ENCODE measurements around the gene DRD4.
"Not testable (repeated sequence)": the region's sequence is repeated elsewhere in the genome, so short reads cannot be mapped to it uniquely, and the experiment has no call there.

Gene DRD4

DNA sequence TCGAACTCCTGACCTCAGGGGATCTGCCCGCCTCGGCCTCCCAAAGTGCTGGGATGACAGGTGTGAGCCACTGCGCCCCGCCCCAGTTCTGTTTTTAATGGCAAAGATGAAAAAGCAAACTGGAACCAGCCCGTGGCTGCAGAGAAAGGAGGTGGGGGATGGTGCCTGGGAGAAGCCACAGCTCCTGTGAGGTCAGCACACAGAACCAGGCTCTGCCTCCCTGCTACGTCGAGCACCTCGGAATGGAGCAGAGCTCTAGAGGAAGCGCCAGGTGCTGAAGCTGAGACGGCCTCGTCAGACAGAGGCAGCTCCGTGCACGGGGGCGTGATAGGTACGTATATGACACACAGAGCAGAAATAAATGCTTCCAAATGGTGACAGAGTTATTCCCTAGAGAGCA lies 8.5 kb downstream of the DRD4 start:
- DNase-seq (ENCODE audit: low spot score) = no peak

DNA sequence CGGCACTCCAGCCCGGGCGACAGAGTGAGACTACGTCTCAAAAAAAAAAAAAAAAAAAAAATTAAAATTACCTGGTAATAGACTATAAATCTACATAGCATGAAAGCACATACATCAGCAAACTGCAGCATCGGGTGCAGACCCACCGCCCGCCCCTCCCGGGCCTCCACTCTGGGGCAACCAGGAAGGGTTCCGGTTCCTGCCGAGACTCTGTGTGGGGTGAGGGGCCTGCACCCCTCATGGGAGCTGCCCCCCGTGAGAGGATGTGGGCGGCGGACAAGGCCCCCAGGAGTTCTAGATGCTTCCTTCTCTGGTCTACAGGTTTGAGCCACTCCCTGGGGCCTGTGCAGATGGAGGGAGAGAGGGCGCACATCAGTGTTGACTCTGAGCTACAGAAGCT lies 9.1 kb downstream of the DRD4 start:
- DNase-seq (ENCODE audit: low spot score) = no peak

DNA sequence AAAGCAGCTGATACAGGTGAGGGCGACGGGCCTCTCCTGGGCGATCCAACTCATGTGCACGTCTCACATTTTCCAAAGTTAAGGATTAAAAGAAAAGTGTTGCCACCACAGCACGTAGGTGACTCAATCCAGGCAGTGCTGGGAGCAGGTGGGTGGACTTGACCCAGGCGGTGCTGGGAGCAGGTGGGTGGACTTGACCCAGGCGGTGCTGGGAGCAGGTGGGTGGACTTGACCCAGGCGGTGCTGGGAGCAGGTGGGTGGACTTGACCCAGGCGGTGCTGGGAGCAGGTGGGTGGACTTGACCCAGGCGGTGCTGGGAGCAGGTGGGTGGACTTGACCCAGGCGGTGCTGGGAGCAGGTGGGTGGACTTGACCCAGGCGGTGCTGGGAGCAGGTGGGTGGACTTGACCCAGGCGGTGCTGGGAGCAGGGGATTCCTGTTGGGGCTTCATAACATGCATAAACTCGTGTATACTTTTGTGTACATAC lies 10.6 kb downstream of the DRD4 start:
- DNase-seq (ENCODE audit: low spot score) = not testable (repeated sequence)

DNA sequence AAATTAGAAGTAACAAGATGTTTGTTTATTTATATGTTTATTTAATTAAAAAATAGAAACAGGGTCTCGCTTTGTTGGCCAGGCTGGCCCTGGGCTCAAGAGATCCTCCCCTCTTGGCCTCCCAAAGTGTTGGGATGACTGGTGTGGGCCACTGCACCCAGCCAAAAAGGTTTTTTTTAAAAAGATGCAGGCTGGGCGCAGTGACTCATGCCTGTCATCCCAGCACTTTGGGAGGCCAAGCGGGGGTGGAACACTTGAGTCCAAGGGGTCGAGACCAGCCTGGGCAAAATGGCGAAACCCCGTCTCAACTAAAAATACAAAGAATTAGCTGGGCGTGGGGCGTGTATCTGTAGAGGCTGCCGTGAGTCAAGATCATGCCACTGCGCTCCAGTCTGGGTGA lies 13.4 kb downstream of the DRD4 start:
- DNase-seq (ENCODE audit: low spot score) = no peak

DNA sequence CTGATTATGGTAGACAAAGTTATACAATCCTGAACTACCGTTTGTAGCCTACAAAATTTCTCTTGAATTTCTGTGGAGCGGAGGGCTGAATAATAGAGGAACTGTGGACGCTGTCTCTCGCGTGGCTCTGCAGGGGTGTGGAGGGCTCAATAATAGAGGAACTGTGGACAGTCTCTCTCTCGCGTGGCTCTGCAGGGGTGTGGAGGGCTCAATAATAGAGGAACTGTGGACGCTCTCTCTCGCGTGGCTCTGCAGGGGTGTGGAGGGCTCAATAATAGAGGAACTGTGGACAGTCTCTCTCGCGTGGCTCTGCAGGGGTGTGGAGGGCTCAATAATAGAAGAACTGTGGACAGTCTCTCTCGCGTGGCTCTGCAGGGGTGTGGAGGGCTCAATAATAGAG lies 16.1 kb downstream of the DRD4 start:
- not testable (repeated sequence) for DNase-seq (ENCODE audit: low spot score)

DNA sequence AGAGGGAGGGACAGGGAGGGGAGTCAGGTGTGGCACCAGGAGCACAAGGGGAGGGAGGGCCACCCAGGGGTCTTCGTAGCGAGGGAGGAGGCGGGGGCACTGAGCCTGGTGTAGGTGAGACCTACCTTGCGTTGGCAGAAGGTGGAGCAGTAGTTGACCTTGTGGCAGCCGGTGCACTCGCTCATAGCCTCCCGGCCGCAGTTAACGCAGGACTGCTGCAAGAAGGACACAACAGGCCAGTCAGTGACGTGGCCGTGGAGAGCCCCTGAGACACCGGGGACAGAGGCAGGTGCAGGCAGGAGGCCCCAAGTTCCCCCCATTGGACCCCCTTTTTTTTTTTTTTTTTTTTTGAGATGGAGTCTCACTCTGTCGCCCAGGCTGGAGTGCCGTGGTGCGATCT lies 16.8 kb downstream of the DRD4 start:
- no peak for DNase-seq (ENCODE audit: low spot score)

DNA sequence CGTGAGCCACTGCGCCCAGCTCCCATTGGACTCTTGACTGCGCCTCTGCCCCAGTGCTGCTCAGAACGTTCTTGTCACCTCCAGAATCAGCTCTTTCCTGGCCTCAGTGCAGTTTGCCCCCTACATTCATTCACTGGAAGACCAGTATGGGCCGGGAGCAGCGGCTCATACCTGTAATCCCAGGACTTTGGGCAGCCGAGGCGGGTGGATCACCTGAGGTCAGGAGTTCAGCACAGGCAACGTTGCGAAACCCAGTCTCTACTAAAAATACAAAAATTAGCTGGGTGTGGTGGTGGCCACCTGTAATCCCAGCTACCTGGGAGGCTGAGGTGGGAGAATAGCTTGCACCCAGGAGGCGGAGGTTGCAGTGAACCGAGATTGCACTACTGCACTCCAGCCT lies 17.4 kb downstream of the DRD4 start:
- DNase-seq (ENCODE audit: low spot score) = not testable (repeated sequence)

DNA sequence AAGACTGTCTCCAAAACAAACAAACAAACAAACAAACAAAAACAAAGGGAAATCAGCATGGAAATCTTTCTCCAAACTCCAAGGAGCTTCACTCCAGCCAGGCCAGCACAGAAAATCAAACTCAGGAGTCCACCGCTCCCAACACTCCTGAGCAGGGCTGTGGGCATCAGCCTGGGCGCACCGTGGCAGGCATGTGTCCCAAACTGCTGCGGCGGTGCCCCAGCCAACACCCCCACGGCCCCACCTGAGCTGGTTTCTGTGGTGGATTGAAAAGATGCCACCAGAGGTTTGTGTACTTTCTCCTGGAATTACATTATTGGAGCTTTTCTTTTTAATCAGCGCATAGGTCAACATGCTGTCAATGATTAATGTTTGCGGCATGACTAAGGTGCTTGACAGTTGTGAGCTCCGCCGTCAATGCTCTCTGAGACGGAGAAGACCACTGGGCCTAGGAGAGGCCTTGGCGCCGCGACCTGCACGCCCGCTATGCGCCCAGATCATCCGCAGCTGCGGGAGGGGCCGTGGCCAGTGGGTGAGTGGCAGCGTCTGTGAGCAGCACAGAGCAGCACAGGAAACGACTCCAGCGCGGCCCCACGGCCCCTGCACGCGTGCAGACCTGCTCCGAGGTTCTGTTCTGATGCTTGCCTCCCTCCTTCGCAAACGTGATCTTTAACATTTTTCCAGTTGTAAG lies 18.1 kb downstream of the DRD4 start:
- DNase-seq (ENCODE audit: low spot score) = no peak

DNA sequence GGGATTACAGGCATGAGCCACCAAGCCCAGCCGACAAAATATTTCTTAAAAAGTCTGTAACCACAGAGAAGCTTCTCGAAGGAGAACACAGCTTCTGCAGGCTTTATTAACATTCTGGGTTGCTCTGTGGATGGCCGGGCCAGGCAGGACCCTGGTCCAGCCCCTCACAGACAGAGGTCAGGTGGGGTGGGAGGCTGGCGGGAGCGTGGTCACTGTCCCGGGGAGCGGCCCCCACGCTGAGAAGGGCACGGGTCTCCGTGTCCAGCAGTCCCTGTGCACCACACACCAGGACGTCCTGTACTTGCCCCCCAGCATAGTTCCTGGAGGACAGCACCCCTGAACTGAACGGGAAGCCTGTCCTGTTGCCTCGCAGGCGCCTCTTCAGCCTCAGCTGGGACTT lies 19.4 kb downstream of the DRD4 start:
- no peak for DNase-seq (ENCODE audit: low spot score)

DNA sequence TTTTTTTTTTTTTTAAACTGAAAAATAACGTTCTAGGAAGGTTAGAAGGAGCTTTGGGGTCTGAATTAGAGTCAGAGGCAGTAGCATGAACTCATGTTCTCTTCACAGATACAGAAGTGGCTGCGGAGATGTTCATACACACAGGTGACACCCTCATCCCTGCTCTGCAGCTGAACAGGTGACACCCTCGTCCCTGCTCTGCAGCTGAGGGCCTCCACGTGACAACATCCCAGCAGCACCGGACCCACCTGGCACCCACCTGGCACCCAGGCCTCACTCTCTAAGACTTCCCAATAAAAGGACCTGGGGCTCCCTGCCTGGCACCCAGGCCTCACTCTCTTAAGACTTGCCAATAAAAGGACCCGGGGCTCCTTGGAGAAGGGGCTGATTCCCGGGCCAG lies 19.8 kb downstream of the DRD4 start:
- DNase-seq (ENCODE audit: low spot score) = no peak

DNA sequence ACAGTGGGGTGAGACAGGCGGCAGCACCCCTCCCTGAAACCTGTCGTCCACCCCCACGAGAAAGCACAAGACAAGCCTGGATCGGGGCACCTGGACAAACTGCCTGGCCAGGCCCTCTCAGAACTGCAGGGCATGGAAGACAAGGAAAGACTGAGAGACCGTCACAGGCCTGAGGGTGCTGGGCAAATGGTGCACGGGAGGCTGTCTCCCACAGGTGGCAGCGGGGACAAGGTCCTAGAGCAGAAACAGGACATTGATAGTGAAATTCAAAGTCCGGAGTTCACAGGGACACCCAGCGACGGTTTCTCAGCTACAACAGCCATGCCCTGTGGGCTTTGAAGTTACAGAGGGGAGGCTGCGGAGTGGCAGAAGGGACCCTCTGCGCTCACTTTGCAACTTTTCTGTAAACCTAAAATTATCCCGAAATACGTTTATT lies 20.6 kb downstream of the DRD4 start:
- no peak for DNase-seq (ENCODE audit: low spot score)

DNA sequence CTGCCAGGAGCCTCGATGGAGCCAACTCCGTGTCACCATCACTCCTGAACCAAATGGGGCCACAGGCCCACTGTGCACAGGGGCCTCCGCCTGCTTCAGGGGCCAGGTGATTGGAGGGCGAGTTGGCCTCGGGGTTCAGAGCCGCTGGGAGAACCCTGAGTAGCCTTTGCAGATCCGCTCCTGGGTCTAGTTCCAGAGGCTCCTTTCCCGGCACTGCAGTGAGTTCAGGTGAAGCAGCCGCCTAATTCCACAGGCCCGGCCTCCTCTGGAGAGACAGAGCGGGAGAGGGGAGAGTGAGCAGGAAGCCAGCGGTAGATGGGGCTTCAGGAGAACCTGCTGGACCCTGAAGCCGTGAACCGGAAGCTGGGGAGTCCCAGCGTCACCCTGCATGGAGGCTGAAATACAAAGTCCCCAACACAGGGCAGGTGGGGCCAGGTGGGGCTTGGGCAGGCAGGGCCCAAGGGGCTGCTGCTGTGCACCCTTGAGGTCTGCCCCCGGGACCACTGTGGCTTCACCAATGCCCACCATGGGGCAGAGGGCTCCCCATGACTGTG lies 22.5 kb downstream of the DRD4 start:
- no peak for DNase-seq (ENCODE audit: low spot score)

DNA sequence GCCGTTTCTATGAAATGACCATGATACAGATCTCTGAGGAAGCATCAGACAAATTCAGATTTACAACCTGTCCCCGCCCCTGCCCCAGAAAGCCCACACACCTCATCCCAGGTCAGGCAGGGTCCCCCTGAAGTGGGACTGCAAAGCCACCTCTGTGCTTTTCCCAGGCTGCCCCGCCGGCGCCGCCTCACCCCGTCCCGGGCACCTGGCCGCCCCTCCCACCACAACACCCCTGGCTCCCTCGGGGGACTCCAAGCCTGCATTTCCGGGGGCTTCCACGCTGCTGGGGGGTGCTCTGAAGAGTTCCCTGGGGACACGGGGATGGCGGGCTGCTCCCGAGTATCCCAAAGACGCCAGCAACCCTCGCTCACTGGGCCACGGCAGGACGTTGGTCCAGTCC lies 23.2 kb downstream of the DRD4 start:
- DNase-seq (ENCODE audit: low spot score) = no peak

DNA sequence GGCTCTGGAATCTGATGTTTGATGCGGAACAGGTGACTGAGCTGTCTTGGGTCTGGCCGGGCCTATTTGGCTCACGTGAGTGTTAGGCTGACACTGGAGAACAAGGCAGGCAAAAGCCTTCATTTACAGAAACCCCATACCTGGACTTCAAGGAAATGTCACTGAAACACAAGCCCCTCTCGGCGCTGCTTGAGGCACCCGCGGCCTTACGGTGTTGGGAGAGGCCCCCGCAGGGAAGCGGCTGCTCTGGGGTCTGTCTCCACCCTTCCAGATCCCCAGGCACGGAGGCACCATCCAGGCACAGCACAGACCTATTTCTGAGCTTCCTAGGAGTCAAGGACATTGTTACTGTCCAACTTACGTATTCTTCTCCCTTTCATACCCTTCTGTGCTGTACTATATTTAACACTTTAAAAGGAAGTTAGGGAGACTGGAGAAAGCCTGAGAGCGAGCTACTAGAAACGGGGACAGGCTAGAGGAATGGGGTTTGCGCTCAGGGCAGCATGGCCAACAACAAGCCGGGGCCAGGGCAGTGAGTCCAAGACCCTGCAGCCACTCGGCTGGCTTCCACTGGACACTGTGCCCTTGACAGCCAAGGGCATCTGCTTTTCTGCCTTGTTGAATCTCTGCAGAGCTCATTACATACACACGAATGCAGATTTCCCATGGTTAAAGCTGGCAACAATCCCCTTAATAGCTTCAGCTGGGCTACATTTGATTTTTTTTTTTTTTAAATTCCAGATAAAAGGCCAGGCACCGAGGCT lies 23.8 kb downstream of the DRD4 start:
- DNase-seq (ENCODE audit: low spot score) = no peak

DNA sequence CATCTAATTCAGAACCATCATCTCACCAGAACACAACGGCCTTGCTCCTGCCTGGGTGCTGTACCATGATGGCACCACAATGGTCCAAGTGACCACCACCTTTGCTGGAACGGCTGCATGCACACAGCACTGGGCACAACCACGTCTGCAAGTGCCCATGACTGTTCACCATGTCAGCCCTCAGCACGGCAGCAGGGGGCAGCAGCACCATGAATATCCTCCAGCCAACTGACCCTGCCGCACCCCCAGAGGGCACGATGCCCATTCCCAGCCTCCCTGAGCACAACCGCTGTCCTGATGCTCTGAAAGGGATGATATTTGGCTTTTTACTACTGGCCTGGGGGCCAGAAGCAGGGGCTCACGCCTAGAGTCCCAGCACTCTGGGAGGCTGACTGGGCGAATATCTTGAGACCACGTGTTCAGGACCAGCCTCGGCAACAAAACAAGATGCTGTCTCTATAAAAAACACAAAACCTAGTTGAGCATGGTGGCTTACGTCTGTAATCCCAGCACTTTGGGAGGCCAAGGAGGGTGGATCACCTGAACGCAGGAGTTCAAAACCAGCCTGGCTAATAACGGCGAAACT lies 25.7 kb downstream of the DRD4 start:
- DNase-seq (ENCODE audit: low spot score) = peak; percentile 67

DNA sequence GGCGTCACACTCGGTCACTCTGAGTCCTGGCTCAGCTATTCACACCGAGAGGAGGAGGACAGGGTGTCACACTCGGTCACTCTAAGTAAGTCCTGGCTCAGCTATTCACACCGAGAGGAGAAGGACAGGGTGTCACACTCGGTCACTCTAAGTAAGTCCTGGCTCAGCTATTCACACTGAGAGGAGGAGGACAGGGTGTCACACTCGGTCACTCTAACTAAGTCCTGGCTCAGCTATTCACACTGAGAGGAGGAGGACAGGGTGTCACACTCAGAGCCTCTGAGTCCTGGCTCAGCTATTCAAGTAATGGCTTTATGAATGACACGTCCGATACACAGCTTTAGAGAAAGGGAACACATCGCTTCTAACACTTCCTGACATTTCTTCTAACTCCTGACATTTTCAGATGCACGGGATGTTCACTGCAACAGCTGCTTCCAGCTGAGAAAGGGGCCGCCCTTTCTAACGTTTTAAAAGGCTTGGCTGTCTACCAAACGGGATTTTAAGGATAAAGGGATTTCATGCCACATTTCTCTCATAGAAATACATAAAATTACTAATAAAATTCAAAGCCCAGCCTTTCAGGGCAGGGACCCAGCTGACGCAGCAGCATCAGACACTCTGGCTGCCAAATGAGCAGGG lies 28.1 kb downstream of the DRD4 start:
- DNase-seq (ENCODE audit: low spot score) = no peak

DNA sequence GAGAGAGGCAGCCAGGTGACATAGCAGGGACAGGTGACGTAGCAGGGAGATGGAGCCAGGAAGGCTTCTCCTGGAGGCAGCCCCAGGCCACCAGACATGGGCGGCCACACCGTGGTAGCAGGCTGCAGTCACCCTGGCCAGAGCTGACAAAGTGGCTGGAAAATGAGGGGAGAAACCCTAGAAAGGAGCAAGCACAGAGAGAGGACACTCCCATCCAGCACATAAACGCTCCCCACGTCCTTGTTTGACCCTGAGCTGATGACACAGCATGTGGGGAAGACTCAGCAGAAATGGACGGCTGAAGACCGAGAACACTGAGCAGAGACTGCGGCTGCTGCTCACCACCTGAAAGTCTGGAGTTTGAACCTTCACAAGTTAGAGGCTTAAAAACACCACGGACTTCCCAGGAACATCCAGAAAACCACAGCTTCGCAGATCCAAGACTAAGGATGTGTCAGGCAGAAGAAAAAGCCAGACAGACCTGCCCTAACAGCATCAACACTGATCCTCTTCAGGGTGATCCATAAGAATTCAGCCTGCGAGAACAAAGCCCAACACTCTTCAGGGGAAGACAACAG lies 28.7 kb downstream of the DRD4 start:
- peak; percentile 89 for DNase-seq (ENCODE audit: low spot score)

DNA sequence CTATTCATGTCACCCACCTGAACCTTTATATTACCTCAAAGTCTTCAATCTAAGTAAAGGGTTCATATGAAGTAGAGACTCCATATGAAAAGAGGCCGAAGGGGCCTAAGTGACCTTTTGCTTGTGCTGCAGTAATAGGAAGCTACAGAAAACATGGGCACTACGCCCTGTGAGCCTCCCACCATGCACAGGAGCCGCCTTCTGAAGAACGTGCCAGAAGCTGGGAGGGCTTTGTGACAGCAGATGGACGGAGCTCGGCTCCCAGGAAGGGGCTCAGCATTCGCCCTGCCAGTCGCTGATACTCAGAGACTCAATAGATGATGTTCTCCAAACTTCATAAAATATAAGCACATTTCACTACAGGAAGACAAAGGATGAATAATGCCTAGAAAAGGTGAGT lies 36.8 kb downstream of the DRD4 start:
- no peak for DNase-seq (ENCODE audit: low spot score)

DNA sequence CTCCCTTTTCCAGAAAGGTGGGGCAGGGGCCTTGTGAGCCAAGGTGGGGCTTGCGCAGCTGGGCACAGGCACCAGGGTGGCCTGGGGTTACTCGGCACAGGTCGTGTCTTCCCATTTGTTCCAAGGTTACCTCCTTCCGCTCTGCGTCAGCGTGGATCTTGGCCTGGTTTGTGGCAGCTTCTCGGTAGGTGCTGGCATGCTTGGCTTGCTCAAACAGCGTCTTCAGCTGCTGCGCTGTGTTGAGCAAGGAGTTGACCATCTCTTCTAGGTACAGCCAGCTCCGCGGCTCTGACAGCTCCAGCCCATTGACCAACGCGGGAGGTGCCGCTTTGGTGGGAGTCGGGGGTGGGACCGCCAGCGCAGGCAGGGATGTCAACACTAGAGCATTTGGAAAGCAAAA lies 37.3 kb downstream of the DRD4 start:
- no peak for DNase-seq (ENCODE audit: low spot score)

DNA sequence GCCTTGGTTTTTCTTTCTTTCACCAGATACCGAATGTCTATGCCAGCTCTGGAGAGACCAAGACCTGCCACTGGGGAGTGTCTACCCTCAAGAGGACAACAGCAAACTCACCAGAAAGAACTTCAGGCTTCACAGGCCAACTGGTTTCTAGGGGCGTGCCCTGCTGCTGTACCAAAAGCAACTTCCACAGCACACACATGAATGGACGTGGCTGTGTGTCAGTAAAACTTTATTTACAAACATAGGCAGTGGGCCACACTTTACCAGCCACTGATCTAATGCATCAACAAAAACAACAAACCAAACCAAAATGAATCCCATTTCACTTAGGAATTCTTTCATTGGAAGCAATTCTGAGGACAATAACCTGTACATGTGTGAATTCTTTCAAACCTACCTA lies 41.2 kb downstream of the DRD4 start:
- DNase-seq (ENCODE audit: low spot score) = no peak

DNA sequence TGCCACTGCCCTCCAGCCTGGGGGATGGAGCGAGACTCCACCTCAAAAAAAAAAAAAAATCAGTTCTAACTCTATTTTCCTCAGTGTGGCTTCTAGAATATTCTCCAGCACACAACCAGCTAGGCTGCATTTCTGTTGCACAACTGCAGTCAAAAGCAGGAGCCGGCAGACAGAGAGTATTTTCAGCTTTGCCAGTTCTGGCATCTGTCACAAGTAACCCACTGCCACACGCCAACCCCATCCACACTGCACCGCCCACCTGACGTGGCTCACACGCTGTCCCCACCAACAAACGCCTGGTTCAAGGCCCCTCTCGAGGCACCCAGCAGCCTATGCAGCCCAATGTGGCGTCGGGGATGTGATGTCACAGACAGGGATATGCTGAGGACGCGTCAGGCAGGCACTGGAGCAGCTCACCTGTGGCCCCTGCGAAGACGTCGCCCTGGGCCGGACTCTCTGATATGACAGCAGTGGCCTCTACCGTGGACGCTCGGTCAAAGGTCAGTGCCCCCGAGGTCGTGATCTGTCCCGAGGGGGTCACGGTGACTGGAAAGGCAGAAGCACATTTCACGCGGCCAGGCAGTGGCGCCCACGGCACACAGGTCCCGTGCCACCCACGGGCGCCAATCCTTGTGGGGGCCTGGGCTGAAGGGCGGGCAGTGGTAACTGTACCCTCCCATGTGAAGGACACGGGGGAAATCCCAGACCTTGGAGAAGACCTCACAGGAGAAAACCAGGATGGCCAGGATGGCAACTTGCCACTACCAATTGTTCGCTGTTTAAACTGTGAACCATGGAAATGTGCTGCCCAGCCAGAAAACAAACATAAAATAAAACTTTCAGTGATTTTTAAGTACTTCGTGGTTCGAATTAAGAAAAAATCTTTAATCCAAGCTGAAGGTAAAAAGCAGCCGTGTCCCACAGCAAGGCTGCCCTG lies 42.5 kb downstream of the DRD4 start:
- DNase-seq (ENCODE audit: low spot score) = no peak
